CD4-positive, alpha-beta T cell treated with Interleukin-6 at 100 ng/mL for 8 hours (primary cell): ENCODE results near the gene FGF3.

Experiments used
- DNase-seq: peaks from one replicate; pipeline ENCODE4 v3.0.0-alpha.2; 2020; ENCODE audit warnings: mixed read lengths, low spot score

Gene FGF3

DNA sequence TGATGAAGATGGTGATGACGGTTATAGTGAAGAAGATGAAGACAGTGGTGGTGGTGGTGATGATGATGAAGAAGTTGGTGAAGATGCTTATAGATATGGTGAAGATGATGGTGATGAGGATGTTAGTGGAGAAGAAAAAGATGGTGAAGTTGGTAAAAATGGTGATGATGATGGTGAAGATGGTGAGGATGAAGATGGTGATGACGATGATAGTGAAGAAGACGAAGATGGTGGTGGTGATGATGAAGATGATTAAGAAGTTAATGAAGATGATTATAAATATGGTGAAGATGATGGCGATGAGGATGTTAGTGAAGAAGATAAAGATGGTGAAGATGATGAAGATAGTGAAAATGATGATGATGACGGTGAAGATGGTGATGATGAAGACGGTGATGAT, 25.2 kb upstream of the FGF3 start:
- DNase-seq: no peak

DNA sequence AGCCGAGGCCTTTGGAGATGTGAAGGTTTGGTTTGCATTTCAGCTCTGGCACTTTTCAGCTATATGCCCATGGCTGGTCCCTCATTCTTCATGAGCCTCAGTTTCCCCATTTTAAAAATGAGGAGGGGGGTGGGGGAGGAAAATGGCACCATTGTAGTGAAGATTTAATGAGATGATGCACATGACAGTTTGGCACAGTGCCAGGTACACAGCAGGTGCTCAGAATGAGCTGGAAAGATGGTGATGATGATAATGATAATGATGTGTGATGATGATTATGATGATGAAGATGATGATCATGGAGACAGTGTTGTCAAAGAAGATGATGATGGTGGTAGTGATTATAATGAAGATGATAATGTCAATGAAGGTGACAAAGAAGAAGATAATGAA, 24.3 kb upstream of the FGF3 start:
- no peak for DNase-seq

DNA sequence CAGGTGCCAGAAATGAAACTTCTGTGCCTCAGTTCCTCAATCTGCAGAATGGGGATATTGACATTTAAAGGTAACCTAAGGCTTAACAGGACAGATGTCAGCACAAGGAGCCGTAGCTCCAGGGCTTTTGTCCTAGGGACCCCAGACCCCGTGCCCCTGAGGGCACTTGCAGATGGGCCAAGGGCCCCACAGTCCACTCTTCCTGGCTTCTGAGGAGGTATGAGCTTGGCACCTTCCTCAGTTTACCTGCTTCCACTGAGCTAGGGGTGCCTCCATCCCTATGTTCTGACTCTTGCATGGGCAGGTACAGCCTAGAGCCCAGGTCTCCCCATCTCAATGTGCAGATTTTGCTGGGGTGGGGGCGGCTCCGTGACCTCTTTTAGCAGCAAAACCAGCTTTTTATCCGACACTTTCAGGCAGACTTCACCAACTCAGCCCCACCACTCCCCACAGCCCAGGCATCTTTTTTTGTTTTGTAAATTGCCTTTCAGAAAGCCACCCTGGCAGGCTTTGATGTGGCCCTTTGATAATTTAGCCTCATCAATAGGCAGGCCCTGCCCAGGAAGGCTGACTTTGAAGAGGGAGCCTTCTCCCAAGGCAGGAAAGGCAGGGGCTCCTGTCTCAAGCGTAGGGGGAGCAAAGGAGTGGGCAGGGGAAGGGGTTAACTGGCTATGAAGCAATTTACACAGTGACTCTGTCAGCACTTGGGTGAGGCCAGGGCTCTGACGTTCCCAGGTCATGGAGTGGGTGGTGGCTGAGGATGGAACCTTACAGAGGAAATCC, 23.7 kb upstream of the FGF3 start:
- no peak for DNase-seq

DNA sequence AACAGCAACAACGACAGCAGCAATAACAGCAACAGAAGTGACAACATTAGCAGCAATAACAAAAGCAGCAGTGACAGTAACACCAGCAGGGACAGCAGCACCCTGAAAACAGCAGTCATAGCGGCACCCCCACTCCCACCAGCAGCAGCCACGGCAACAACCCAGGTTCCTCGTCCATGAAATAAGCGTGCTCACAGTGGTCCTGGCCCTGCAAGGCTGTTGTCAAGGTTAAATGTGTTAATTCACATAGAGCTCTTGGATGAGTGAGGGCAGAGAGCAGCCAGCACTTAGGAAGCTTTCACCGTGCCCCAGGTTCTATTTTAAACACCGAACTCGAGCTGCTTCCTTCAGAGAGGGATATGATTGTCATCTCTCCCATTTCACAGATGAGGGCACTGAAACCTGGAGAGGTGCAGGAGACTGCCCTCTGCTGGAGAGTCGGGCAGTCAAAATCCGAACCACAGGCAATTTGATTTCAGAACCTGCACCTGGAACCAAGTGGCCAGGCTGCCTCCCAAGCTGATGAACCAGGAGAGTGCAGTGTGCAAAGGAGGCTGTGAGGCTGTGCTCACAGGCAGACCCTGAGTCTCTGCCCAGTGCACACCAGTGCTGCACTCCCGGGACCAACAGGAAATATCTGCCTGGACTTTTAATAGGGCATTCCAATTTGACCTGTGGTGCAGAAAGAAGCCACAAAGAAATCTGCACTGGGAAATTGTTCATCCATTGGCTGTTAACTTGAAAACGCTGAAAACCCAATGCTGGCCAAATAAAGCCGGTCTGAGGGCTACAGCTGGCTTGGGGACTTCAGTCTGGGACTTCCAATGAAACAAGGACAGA, 22.9 kb upstream of the FGF3 start:
- no peak for DNase-seq

GRCh38 chr11:69841170-69841858, 22.1 kb upstream of the FGF3 start:
- no peak for DNase-seq

DNA sequence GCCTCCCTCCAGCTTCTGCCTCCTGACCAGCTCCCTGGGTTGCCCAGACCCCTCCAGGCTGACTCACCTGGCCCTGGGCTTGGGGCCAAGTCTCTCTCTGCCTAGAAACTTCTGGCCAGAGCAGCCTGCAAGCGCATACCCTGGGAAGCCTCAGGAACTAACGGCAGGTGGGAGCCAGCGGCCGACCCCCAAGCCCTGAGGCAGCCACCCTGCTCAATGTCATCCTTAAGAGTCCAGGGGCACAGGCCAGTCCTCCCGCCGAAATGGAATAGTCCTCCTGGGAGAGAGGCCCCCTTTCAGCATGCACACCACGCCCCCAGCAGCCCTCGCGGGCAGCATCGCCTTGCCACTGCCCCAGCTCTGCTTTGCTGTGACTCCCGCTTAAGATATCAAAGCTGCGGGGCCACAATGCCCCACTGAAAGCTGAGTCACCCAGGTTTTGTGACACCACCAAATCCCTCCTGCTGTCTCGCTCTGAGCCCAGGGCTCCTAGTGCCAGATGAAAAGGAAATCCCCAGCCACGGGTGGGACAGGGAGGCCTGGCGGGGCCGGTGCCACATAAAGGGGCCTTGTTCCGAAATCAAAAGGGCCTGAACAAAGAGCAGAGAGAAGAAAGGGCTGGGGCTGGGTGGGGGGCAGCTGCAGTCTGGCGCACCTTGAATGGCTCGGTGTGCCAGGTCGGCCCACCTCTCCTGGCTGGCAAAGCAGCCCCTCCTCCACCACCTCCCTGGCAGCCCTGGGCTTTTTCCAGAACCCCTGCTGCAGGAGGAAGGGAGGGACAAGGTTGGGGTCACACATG, 21.4 kb upstream of the FGF3 start:
- no peak for DNase-seq

- no peak for DNase-seq
Observed at GRCh38 chr11:69839516-69839915, 20.3 kb upstream of the FGF3 start.

- DNase-seq: no peak
Observed at GRCh38 chr11:69837791-69838190, 18.6 kb upstream of the FGF3 start.

DNA sequence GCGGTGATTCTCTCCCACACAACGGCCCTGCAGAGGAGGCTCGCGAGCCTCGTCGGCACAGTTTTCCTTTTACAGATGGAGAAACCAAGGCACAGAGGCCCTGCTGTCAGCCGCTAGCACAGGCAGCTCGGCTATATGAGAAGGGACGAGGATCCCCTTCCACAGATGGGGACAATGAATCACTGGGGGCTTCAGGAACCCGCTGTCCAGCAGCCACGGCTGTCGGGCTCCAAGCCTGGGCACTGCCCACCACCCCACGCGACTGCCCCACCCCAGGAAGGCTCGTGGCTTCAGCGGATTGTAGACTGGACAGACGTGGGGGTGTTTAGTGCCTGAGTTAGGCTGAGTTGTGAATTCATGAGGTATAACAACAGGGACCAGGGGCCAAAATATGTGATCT, 17.2 kb upstream of the FGF3 start:
- DNase-seq: no peak

DNA sequence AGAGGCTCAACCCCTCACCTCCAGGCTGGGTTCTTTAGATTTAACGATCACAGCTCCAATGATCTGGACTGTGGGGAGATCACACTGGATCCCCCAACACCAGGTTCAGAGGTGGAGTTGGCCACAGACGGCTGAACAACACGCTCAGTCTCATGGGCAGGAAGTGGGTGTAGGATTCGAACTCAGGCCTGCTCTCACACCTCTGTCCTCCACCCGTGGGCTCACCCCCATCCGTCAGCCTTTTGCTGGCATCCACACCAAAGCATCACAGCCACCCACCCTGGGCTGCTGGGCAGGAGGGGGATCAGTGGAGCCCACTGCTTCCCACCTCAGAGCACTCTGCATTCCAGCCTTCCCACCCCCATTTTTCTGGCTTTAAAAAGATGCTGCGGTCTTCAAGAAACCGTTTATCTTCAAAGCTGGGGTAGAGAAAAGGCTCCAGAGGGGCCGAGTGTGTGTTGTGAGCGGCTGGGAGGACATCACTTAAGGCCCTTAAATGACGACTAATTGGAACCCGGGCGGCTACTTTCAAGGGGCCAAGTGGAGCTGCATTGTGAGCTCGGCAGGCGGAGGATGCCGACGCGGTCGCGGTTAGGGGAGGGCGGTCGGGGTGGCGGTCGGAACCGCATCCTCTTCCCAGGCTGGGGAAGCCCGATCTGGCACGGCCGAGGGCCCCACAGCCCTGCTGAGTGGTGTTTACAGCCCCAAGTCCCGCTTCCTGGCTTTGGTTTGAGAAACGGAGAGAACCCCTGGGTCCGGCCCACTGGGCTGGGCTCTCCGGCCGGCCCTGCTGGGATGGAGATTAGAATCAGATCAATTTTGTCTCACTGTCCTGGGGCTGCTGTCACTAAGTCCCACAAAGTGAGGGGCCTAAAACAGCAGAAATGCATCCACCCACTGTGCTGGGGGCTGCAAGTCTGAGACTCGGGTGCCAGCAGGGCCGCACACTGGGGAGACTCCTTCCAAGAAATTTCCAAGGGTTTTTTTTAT, 15.9 kb upstream of the FGF3 start:
- no peak for DNase-seq

DNA sequence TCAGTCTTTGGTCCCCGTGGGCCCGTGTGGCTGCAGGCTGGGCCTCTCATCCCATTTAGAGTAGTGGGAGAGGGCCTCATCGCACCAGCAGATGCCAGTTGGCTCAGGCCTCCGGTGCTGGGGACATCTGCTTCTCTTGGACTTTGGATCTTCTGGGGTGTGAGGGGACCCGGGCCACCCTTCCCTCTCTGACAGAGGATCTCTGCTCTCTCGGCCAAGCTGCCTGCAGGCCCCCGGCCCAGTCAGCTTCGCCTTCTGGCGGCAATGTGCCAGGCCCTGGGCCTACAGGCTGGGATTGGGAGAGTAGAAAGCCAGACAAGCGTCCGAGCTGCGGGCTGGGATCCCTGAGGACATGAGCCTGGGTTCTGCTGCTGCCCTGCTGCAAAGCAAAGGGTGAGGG, 15.0 kb upstream of the FGF3 start:
- no peak for DNase-seq

- DNase-seq: no peak
Observed at GRCh38 chr11:69832561-69833413, 13.6 kb upstream of the FGF3 start.

- no peak for DNase-seq
Observed at GRCh38 chr11:69831985-69832384, 12.8 kb upstream of the FGF3 start.

GRCh38 chr11:69830086-69830485, 10.9 kb upstream of the FGF3 start:
- no peak for DNase-seq

GRCh38 chr11:69828971-69829344, 9.7 kb upstream of the FGF3 start:
- DNase-seq: no peak

GRCh38 chr11:69828276-69828970, 9.2 kb upstream of the FGF3 start:
- DNase-seq: no peak

DNA sequence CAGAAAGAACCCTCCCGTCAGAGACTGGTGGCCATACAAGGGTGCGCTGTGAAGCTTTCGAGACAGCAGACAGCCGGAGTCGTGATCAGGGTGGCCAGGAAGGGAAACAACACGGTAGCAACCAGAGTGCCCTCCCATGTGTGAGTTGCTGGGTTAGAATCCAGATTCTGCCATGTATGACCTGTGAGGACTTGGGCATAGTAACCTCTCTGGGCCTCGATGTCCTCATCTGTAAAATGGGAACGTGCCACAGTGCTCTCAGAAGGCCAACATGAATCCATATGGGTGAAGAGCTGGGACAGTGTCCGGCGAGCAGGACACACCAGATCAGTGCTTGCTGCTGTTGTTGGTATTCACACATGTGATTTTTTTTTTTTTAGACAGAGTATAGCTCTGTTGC, 7.6 kb upstream of the FGF3 start:
- no peak for DNase-seq

DNA sequence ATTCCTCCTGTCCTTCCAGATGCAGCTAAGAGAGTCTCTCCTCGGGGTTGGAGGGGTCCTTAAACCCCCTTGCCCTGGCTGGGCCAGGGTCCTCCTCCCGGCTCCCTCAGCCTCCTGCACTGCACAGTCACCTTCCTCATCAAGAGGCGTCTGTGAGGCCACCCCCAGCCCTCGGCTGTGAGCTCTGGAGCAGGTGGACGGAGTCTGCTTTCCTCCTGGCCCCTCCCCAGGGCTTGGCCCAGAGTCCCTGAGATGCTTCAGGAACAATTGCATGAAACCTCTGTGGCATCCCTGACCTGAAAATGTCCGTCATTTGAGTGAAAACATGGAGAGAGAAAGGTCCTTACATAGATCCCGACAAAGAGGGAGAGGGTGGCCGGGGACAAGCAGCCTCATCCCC, 6.7 kb upstream of the FGF3 start:
- no peak for DNase-seq
